CD8-positive, alpha-beta memory T cell (primary cell): ENCODE data around the gene LRSAM1. TPM values are rescaled to one million over a fixed set of nuclear protein-coding genes. Genes with fewer than 3 reads are reported as not detected.

Experiments used
- CTCF ChIA-PET: fragments of 350-600 bp; sonication (Branson Sonifier 250); formaldehyde crosslinking; loops from one replicate; lab custom pipeline; 2021; ENCODE audit warnings: antibody characterized with exemption; lab: Charles Lee
- POLR2A ChIA-PET: fragments of 350-600 bp; sonication (Branson Sonifier 250); formaldehyde crosslinking; loops from one replicate; lab custom pipeline; 2021; ENCODE audit warnings: antibody characterized with exemption; lab: Charles Lee
- DNase-seq, 5 donors: peaks; one replicate each; pipeline versions ENCODE4 v3.0.0 to v3.0.0-alpha.2; 2020 to 2022; ENCODE audit warnings: mixed read lengths in 1 of 5
- H3K27ac ChIP-seq: one replicate; pipeline ENCODE4 v1.7.0; 2013; ENCODE audit warnings: low read depth, mild to moderate bottlenecking, low read length, moderate library complexity
- H3K27me3 ChIP-seq: 2 replicates; pipeline ENCODE4 v1.7.0; 2013; ENCODE audit warnings: low read length, mild to moderate bottlenecking; ENCODE audit not compliant: insufficient read depth, poor library complexity, severe bottlenecking
- H3K36me3 ChIP-seq: 2 replicates; pipeline ENCODE4 v1.7.0; 2013; ENCODE audit warnings: mild to moderate bottlenecking, low read length, moderate library complexity; ENCODE audit not compliant: insufficient read depth
- H3K4me1 ChIP-seq: 2 replicates; pipeline ENCODE4 v1.7.0; 2013; ENCODE audit warnings: mild to moderate bottlenecking, low read length, moderate library complexity; ENCODE audit not compliant: insufficient read depth
- H3K4me3 ChIP-seq: 2 replicates; pipeline ENCODE4 v1.7.0; 2013; ENCODE audit warnings: mild to moderate bottlenecking, low read length
- H3K9me3 ChIP-seq: 2 replicates; pipeline ENCODE4 v1.7.0; 2013; ENCODE audit warnings: mild to moderate bottlenecking, low read length
- H3K27ac Mint-ChIP-seq, 8 donors: one replicate each; pipeline ENCODE4 v1.8.0; 2020 to 2021; ENCODE audit warnings: mixed read lengths in 8 of 8, mild to moderate bottlenecking in 6 of 8, inconsistent platforms in 3 of 8, moderate library complexity in 3 of 8
- H3K27me3 Mint-ChIP-seq, 2 donors: one replicate each; pipeline ENCODE4 v1.8.0; 2020 to 2021; ENCODE audit warnings: mixed read lengths in 2 of 2, mild to moderate bottlenecking in 1 of 2, moderate library complexity in 1 of 2
- H3K36me3 Mint-ChIP-seq, 3 donors: one replicate each; pipeline ENCODE4 v1.8.0; 2020 to 2021; ENCODE audit warnings: mixed read lengths in 3 of 3, inconsistent platforms in 1 of 3, mild to moderate bottlenecking in 1 of 3
- H3K4me1 Mint-ChIP-seq, 3 donors: one replicate each; pipeline ENCODE4 v1.8.0; 2020 to 2021; ENCODE audit warnings: mixed read lengths in 3 of 3, inconsistent platforms in 1 of 3, mild to moderate bottlenecking in 1 of 3
- H3K4me3 Mint-ChIP-seq, 7 donors: one replicate each; pipeline ENCODE4 v1.8.0; 2020 to 2021; ENCODE audit warnings: mixed read lengths in 7 of 7, mild to moderate bottlenecking in 6 of 7, moderate library complexity in 4 of 7, inconsistent platforms in 2 of 7
- H3K9me3 Mint-ChIP-seq, 5 donors: one replicate each; pipeline ENCODE4 v1.8.0; 2020 to 2022; ENCODE audit warnings: mixed read lengths in 5 of 5, mild to moderate bottlenecking in 3 of 5, moderate library complexity in 2 of 5, inconsistent platforms in 1 of 5
- polyA plus RNA-seq: library from polyadenylated mRNA; unstranded; fragments of 300-500 nt; fragmentation: Illumina TruSeq; gene quantifications from one replicate; pipeline ENCODE4 v1.2.3, GENCODE V29; 2021
- total RNA-seq, 2 experiments: library from RNA; stranded (reverse); gene quantifications; one replicate each; pipeline ENCODE4 v1.2.3, GENCODE V29; 2021

The LRSAM1 gene
- total and polyA plus RNA-seq, 3 experiments from 2014 or later = 9.5 to 23.0 (median 22.6) TPM

DNA sequence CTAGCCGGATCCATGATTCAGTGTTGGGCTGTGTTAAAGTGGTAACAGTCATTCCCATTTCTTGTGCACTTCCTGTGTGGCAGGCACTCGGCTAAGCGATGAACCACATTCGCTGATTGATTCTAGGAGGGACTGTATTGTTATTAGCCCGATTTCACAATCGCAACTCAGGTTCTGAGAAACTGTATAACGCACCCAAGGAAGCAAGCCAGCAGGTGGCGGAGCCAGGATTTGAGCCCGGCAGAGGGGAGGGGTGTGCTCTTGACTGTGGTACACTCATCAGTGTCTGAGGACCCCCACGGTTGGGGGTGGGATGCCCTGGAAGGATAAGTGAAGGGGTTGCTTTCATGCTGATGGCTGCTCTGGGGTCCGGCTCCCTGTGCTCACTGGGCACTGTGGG lies 34.7 kb downstream of the LRSAM1 start:
- H3K4me1 Mint-ChIP-seq = no peaks in the 10 kb centered on the region
- H3K4me3 Mint-ChIP-seq = no peak overlapping the region
- CTCF ChIA-PET = no interaction called here
- peaks cover 0 to 2% of the 10 kb centered on the region in 2 donors for H3K27me3 Mint-ChIP-seq
- Histone ChIP-seq H3K27me3 (no peaks in the 10 kb centered on the region), H3K4me1 (no peaks in the 10 kb centered on the region), H3K27ac (no peak overlapping the region), H3K36me3 (no peaks in the 10 kb centered on the region), H3K9me3 (no peaks in the 10 kb centered on the region), H3K4me3 (no peak overlapping the region)
- no peak for DNase-seq
- no peak overlapping the region for H3K27ac Mint-ChIP-seq
- H3K36me3 Mint-ChIP-seq = peaks cover 8 to 73% (median 13%) of the 10 kb centered on the region in 3 donors
- POLR2A ChIA-PET = no interaction called here
- no peaks in the 10 kb centered on the region for H3K9me3 Mint-ChIP-seq

DNA sequence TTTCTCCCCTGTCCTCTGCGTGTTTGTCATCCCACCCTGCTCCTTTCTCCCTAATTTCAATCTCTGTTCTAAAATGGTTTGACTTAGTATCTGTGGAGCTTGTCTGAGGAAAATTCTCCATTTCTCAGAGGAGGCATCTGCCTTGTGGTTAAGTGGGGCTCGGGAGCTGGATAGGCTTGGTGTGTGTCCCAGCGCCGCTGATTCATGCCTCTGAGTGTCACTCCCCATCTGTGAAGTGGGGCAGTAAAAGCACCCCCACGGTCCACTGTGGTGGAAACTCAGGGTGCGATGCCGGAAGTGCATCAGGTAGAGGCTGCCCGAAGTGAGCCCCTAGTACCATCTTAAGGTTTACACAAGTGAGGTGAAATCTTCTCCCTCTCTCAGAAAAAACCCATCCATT lies 37.6 kb downstream of the LRSAM1 start:
- POLR2A ChIA-PET = no interaction called here
- no peaks in the 10 kb centered on the region for H3K36me3 ChIP-seq
- DNase-seq = no peak
- H3K27ac ChIP-seq = no peak overlapping the region
- H3K4me3 ChIP-seq = no peak overlapping the region
- no peaks in the 10 kb centered on the region for H3K9me3 ChIP-seq
- no peaks in the 10 kb centered on the region for H3K4me1 ChIP-seq
- no peaks in the 10 kb centered on the region for H3K27me3 ChIP-seq
- H3K36me3 Mint-ChIP-seq = peaks cover 1 to 80% (median 8%) of the 10 kb centered on the region in 3 donors
- peaks cover 0 to 2% of the 10 kb centered on the region in 2 donors for H3K27me3 Mint-ChIP-seq
- no peaks in the 10 kb centered on the region for H3K9me3 Mint-ChIP-seq
- H3K4me1 Mint-ChIP-seq = no peaks in the 10 kb centered on the region
- H3K4me3 Mint-ChIP-seq = no peak overlapping the region
- CTCF ChIA-PET = no interaction called here
- H3K27ac Mint-ChIP-seq = no peak overlapping the region

DNA sequence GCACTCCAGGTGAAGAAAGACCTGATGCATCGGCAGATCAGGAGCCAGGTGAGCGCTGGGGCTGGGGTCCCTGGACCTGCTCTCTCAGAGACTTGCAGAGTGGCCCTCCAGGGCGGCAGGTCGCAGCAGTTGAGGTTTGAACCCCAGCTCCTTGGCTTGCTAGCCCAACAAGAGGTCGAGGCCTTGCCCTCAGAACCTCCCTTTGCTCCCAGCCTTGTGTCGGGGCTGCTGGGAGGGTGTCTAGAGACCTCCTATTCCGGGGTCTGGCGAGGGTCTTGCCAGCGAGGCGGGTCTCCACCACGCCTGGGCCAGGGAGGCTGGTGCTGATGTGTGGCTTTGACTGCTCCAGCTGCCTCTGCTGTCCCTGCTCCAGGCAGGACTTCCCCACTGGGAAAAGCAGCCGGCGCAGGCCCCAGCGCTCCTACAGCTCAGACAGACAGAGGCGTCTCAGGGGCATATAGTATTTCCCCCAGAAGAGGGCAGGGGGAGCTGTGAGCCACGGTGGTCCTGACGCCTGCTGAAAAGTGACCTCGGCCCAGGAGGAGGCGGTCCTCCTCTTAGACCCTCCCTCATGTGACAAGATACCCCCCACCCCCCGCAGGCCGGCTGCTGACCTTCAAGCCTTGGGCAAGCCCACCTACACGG lies 38.3 kb downstream of the LRSAM1 start:
- Histone ChIP-seq H3K9me3 (no peaks in the 10 kb centered on the region), H3K27me3 (no peaks in the 10 kb centered on the region), H3K4me3 (no peak overlapping the region), H3K4me1 (no peaks in the 10 kb centered on the region), H3K27ac (no peak overlapping the region), H3K36me3 (peaks cover 3% of the 10 kb centered on the region)
- Mint-ChIP-seq H3K27ac (no peak overlapping the region), H3K4me1 (no peaks in the 10 kb centered on the region), H3K27me3 (peaks cover 0 to 2% of the 10 kb centered on the region in 2 donors), H3K36me3 (peaks cover 0 to 79% (median 8%) of the 10 kb centered on the region in 3 donors), H3K9me3 (no peaks in the 10 kb centered on the region), H3K4me3 (no peak overlapping the region)
- ChIA-PET POLR2A (no interaction called here), CTCF (no interaction called here)
- no peak for DNase-seq

DNA sequence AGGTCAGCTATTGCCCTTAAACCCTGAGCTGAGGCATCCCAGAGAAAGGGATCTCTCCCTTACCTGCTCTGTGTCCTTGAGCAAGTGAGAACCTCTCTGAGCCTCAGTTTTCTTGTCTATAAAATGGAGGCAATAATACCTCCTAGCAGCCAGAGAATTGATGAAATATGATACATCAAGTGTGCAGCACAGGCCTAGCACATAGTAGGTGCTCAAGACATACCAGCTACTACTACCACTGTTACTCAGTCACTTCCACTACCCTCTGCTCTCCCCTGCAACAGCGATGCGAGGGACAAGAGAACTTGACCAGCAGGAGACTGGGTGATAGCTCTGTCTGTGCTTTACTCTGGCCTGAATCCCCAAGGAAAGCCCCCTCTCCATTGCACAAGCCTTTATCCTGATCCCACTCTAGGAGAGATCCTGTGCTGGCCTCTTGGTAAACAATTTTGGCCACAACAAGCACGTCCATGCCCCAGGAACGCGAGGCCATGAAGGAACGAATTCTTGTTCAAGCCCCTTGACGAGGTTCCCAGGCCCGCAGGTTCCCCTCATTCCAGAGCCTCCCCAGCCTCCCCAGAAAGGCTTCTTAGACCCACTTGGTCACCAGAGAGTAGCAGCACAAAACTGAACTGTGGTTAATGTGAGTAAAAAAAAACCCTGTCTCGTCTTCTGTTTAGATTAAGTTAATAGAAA lies 39.4 kb downstream of the LRSAM1 start:
- H3K27ac Mint-ChIP-seq = peak overlapping the region in 3 of 8 donors; percentile 33 to 38 (median 33)
- no peaks in the 10 kb centered on the region for H3K4me1 Mint-ChIP-seq
- Histone ChIP-seq H3K4me1 (no peaks in the 10 kb centered on the region), H3K27ac (no peak overlapping the region), H3K4me3 (no peak overlapping the region), H3K27me3 (no peaks in the 10 kb centered on the region), H3K9me3 (no peaks in the 10 kb centered on the region), H3K36me3 (peaks cover 3% of the 10 kb centered on the region)
- ChIA-PET CTCF (no interaction called here), POLR2A (interaction anchor here (0.6 kb wide), 1 partner anchor 9 kb away, joined by 7 read pairs; no protein-coding TSS in a partner anchor)
- DNase-seq = no peak
- H3K27me3 Mint-ChIP-seq = peaks cover 0 to 2% of the 10 kb centered on the region in 2 donors
- H3K4me3 Mint-ChIP-seq = no peak overlapping the region
- H3K9me3 Mint-ChIP-seq = no peaks in the 10 kb centered on the region
- H3K36me3 Mint-ChIP-seq = peaks cover 0 to 79% (median 8%) of the 10 kb centered on the region in 3 donors

DNA sequence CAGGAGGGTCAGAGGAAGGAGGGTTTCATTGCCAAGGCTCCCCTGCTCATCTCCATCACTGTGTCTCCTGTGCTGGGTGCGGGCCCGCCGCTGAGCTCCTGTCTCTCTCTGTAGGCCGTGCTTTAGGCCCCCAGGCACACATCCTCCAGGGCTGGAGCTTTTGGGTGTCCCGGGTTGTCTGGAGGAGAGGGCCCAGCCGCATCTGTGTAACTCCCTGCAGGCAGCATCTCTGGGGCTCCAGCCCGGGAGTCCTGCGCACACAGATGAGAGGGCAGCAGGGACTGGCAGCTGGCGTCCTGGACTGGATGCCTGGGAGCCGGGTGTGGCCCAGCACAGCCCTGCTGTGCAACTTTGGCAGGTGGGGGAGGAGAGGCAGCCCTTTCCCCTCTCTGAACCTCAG lies 40.2 kb downstream of the LRSAM1 start:
- Histone ChIP-seq H3K9me3 (no peaks in the 10 kb centered on the region), H3K4me1 (no peaks in the 10 kb centered on the region), H3K27me3 (no peaks in the 10 kb centered on the region), H3K4me3 (no peak overlapping the region), H3K27ac (no peak overlapping the region), H3K36me3 (peaks cover 3% of the 10 kb centered on the region)
- POLR2A ChIA-PET = no interaction called here
- DNase-seq = no peak
- Mint-ChIP-seq H3K4me1 (no peaks in the 10 kb centered on the region), H3K36me3 (peaks cover 0 to 79% (median 6%) of the 10 kb centered on the region in 3 donors), H3K27me3 (peaks cover 0 to 2% of the 10 kb centered on the region in 2 donors), H3K4me3 (no peak overlapping the region), H3K9me3 (no peaks in the 10 kb centered on the region), H3K27ac (no peak overlapping the region)
- CTCF ChIA-PET = no interaction called here

DNA sequence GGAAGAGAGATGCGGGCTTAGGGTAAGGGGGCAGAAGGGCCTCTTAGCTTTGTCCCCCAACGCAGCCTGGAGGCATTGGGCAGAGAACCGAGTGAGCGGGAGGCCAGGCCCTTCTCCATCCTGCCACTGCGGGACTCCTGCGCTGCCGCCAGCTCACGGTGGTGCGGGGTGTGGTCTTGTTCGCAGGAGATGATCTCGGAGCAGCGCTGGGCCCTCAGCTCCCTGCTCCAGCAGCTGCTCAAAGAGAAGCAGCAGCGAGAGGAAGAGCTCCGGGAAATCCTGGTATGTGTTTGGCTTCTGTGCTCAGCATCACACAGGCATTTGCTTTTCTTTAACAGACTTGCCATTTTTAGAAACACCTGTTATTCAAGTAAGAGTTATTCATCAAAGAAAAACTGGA lies 41.3 kb downstream of the LRSAM1 start:
- no peak overlapping the region for H3K27ac Mint-ChIP-seq
- POLR2A ChIA-PET = no interaction called here
- H3K4me3 Mint-ChIP-seq = no peak overlapping the region
- Histone ChIP-seq H3K4me1 (no peaks in the 10 kb centered on the region), H3K4me3 (no peak overlapping the region), H3K27ac (no peak overlapping the region), H3K27me3 (no peaks in the 10 kb centered on the region), H3K36me3 (peaks cover 9% of the 10 kb centered on the region), H3K9me3 (no peaks in the 10 kb centered on the region)
- no peaks in the 10 kb centered on the region for H3K9me3 Mint-ChIP-seq
- H3K27me3 Mint-ChIP-seq = peaks cover 0 to 2% of the 10 kb centered on the region in 2 donors
- no peak for DNase-seq
- H3K36me3 Mint-ChIP-seq = peaks cover 0 to 76% (median 6%) of the 10 kb centered on the region in 3 donors
- no peaks in the 10 kb centered on the region for H3K4me1 Mint-ChIP-seq
- CTCF ChIA-PET = no interaction called here

DNA sequence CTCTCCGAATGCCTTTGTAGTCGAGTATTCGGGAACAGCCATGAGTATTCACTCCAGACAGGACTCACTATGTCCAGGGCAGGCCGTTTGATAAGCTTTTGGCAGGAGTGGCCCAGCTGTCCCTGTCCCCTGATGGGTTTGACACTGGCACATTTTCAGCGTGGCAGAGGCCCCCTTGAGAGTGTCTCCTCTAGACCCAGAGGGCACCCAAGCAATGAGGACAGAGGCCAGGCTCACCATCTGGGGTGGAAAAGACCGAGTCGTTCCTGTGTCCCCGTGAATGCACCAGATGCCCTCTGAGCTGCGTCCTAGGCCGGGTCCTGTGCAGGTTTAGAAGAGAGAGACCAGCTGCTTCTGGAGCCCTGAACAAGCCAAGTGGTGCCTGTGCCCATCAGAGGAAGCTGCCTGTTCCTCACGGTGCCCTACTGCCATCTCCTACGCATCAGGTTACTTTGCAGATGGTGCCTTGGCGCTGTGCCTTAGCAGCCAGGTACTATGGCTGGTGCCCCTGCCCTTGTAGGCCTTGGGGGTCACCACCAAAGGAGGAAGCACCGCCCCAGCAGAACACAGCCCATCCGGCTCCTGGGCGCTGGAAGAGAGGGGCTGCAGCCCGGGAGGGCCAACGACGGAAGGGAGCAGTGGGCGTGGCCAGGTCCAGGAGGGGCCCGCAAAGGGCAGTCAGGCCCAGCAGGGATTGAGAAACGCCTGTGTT lies 42.4 kb downstream of the LRSAM1 start:
- no peak for DNase-seq
- Mint-ChIP-seq H3K27ac (no peak overlapping the region), H3K4me1 (no peaks in the 10 kb centered on the region), H3K27me3 (peaks cover 0 to 2% of the 10 kb centered on the region in 2 donors), H3K4me3 (no peak overlapping the region), H3K9me3 (no peaks in the 10 kb centered on the region), H3K36me3 (peaks cover 0 to 75% (median 3%) of the 10 kb centered on the region in 3 donors)
- Histone ChIP-seq H3K27ac (no peak overlapping the region), H3K27me3 (no peaks in the 10 kb centered on the region), H3K4me3 (no peak overlapping the region), H3K9me3 (no peaks in the 10 kb centered on the region), H3K4me1 (no peaks in the 10 kb centered on the region), H3K36me3 (peaks cover 9% of the 10 kb centered on the region)
- ChIA-PET POLR2A (no interaction called here), CTCF (interaction anchor here (0.8 kb wide), 1 partner anchor 9 kb away, joined by 4 read pairs; no protein-coding TSS in a partner anchor)

DNA sequence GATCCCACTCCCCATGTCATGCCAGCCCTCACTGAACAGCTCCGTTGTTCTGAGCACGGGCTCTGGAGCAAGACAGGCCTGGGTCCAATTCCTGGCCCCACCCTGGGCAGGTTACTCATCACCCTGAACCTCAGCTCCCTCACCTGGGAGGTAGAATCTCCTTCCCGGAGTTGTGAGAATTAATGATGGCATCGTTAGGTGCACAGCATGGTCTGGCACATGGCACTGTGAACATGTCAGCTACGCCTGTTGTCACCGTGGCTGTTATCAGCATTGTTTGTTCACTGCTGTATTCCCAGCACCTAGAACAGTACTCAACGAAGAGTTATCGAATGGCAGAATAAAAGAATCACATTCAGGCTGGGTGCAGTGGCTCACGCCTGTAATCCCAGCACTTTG lies 43.0 kb downstream of the LRSAM1 start:
- Mint-ChIP-seq H3K9me3 (no peaks in the 10 kb centered on the region), H3K4me1 (no peaks in the 10 kb centered on the region), H3K27ac (no peak overlapping the region), H3K4me3 (no peak overlapping the region), H3K27me3 (peaks cover 0 to 2% of the 10 kb centered on the region in 2 donors), H3K36me3 (peaks cover 0 to 70% (median 2%) of the 10 kb centered on the region in 3 donors)
- peaks cover 9% of the 10 kb centered on the region for H3K36me3 ChIP-seq
- no peaks in the 10 kb centered on the region for H3K9me3 ChIP-seq
- no peak overlapping the region for H3K27ac ChIP-seq
- H3K4me1 ChIP-seq = no peaks in the 10 kb centered on the region
- CTCF ChIA-PET = no interaction called here
- no peak for DNase-seq
- no peak overlapping the region for H3K4me3 ChIP-seq
- H3K27me3 ChIP-seq = no peaks in the 10 kb centered on the region
- POLR2A ChIA-PET = no interaction called here
